ENCODE measurements around the gene MRPL37. TPM values are rescaled to one million over a fixed set of nuclear protein-coding genes. Genes with fewer than 3 reads are reported as not detected.

MRPL37 gene
- total and polyA plus RNA-seq, 5 donors from 2014 or later = 34.5 to 66.7 (median 64.6) TPM

DNA sequence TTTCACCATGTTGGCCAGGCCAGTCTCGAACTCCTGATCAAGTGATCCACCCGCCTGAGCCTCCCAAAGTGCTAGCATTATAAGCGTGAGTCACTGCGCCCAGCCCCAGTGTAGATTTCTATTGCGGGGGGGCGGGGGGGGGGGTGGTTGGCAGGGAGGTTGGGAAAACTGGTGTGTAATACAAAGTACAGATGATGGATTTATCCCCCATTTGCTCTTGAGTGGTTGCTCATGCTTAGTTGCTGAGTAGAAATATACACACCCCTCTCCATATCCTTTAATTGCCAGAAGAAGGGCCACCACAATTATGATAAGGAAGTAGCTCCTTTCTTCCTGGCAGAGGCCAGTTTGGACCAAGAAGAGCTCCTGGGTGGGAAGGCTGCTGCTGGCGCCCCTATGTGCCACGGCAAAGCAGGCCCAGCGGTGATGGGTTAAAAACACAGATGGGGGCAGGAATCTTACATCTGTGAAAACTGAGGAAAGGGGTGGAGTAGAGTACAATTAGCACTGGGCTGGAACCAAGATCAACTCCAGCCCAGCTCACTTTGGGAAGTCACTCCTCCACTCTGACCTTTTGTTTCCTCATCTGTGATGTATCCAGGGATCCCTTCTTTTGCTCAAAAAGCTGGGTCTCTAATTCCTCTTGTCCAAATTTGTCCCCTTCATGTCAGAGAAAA lies 55.2 kb downstream of the MRPL37 start:
- ATAC-seq (ENCODE audit: low read depth in 2 of 2) = no peak
- peaks cover 0 to 5% (median 2%) of the 10 kb centered on the region in 4 donors for H3K4me1 Mint-ChIP-seq
- H3K4me3 ChIP-seq (ENCODE audit: low read depth, low read length) = no peak overlapping the region
- no peaks in the 10 kb centered on the region for H3K36me3 ChIP-seq (ENCODE audit: control insufficient read depth, insufficient read depth, low read length)
- no peaks in the 10 kb centered on the region for H3K4me1 ChIP-seq (ENCODE audit: control insufficient read depth, insufficient read depth, low read length, poor library complexity, severe bottlenecking)
- H3K27ac ChIP-seq (ENCODE audit: insufficient read depth, low read length, poor library complexity, severe bottlenecking) = no peak overlapping the region
- peaks cover 12% of the 10 kb centered on the region for H3K36me3 Mint-ChIP-seq
- no peaks in the 10 kb centered on the region for H3K9me3 ChIP-seq (ENCODE audit: control insufficient read depth in 2 of 2, low read length in 2 of 2)
- no peaks in the 10 kb centered on the region for H3K27me3 ChIP-seq (ENCODE audit: control insufficient read depth, insufficient read depth, low read length)
- DNase-seq = no peak
- no peaks in the 10 kb centered on the region for H3K27me3 Mint-ChIP-seq
- H3K4me3 Mint-ChIP-seq = no peak overlapping the region
- H3K27ac Mint-ChIP-seq = no peak overlapping the region
- no peaks in the 10 kb centered on the region for H3K9me3 Mint-ChIP-seq

DNA sequence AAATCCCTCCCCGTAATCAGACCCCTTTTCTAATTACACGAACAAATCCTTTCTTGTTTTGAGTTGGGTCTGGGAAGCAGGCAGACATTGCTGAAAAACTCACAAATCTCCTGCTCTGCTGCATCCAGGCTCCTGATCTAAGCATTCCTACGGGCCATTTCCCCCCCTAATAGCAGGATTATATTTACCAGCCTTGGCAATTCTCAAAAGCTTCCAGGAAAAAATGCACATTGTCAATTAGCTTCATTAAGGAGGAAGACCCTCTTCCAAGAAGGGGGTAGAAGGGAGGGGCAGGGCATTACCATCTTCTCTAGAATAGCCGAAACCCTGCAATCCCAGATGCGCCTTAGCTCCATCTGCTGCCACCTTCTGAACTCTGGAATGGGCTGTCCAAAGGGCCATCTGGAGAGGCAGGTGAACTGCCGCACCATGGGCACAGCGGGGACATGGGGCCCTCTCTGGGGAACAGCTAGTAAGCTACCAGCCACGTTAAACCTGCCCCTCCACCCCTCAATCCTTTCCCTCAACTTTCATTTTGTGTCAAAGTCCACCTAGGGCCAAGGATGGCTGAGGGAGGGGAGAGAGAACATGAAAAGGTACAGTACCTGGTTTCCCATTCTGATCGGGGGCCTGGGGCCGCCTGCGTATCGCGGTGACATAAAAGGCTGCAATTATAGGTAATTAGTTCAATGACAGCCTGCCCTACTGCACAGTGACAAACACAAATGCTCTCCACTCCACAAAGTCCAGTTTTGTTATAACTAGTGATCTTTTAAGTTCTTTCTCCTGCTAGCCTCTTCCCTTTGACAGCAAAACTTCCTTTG lies 56.8 kb downstream of the MRPL37 start:
- DNase-seq = no peak
- Mint-ChIP-seq H3K4me3 (no peak overlapping the region), H3K4me1 (peaks cover 0 to 8% (median 5%) of the 10 kb centered on the region in 4 donors), H3K27ac (no peak overlapping the region), H3K9me3 (no peaks in the 10 kb centered on the region), H3K27me3 (no peaks in the 10 kb centered on the region), H3K36me3 (peaks cover 9% of the 10 kb centered on the region)
- Histone ChIP-seq H3K9me3 (ENCODE audit: control insufficient read depth in 2 of 2, low read length in 2 of 2) (no peaks in the 10 kb centered on the region), H3K4me3 (ENCODE audit: low read depth, low read length) (no peak overlapping the region), H3K4me1 (ENCODE audit: control insufficient read depth, insufficient read depth, low read length, poor library complexity, severe bottlenecking) (no peaks in the 10 kb centered on the region), H3K27me3 (ENCODE audit: control insufficient read depth, insufficient read depth, low read length) (no peaks in the 10 kb centered on the region), H3K27ac (ENCODE audit: insufficient read depth, low read length, poor library complexity, severe bottlenecking) (no peak overlapping the region), H3K36me3 (ENCODE audit: control insufficient read depth, insufficient read depth, low read length) (no peaks in the 10 kb centered on the region)
- no peak for ATAC-seq (ENCODE audit: low read depth in 2 of 2)

DNA sequence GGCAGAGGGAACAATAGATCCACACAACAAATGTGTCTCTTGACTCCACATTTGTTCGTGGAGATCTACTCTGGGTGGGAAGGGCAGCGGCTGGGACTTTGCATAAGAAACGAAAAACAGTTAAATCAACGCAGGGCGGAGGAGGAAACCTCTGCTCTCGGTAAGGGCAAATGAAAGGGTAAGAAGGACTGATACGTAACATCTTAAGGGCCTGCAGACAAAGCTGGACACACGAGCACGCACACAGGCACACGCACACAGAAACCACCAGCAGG lies 57.3 kb downstream of the MRPL37 start:
- no peaks in the 10 kb centered on the region for H3K36me3 ChIP-seq (ENCODE audit: control insufficient read depth, insufficient read depth, low read length)
- no peaks in the 10 kb centered on the region for H3K27me3 ChIP-seq (ENCODE audit: control insufficient read depth, insufficient read depth, low read length)
- Mint-ChIP-seq H3K27me3 (no peaks in the 10 kb centered on the region), H3K27ac (no peak overlapping the region), H3K4me1 (peaks cover 0 to 8% (median 5%) of the 10 kb centered on the region in 4 donors), H3K4me3 (no peak overlapping the region), H3K36me3 (peaks cover 9% of the 10 kb centered on the region), H3K9me3 (no peaks in the 10 kb centered on the region)
- ATAC-seq (ENCODE audit: low read depth in 2 of 2) (no peak), DNase-seq (no peak)
- H3K9me3 ChIP-seq (ENCODE audit: control insufficient read depth in 2 of 2, low read length in 2 of 2) = no peaks in the 10 kb centered on the region
- no peak overlapping the region for H3K4me3 ChIP-seq (ENCODE audit: low read depth, low read length)
- H3K4me1 ChIP-seq (ENCODE audit: control insufficient read depth, insufficient read depth, low read length, poor library complexity, severe bottlenecking) = no peaks in the 10 kb centered on the region
- no peak overlapping the region for H3K27ac ChIP-seq (ENCODE audit: insufficient read depth, low read length, poor library complexity, severe bottlenecking)

DNA sequence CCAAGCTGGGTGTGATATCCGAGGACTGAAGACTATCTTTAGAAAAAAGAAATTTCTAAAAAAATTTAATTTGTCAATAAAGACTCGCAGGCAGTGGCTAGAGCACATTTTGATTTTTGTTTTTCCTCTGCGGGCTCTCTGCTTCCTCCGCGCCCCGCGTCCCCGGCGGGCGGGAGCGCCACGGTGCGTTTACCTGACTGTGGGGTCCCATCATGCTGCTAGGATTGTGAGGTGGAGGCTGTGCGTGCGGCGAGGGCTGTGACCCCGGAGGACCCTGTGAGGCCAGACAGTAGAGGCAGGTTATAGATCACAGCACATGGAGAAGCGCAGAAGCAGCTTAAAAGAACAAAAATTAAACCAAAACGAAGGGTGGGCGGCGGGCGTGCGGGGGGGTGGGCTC lies 57.9 kb downstream of the MRPL37 start:
- H3K9me3 ChIP-seq (ENCODE audit: control insufficient read depth in 2 of 2, low read length in 2 of 2) = no peaks in the 10 kb centered on the region
- H3K27me3 ChIP-seq (ENCODE audit: control insufficient read depth, insufficient read depth, low read length) = no peaks in the 10 kb centered on the region
- no peak overlapping the region for H3K4me3 ChIP-seq (ENCODE audit: low read depth, low read length)
- H3K27ac ChIP-seq (ENCODE audit: insufficient read depth, low read length, poor library complexity, severe bottlenecking) = no peak overlapping the region
- H3K4me1 Mint-ChIP-seq = peaks cover 0 to 8% (median 5%) of the 10 kb centered on the region in 4 donors
- H3K36me3 ChIP-seq (ENCODE audit: control insufficient read depth, insufficient read depth, low read length) = no peaks in the 10 kb centered on the region
- peak overlapping the region in 1 of 3 donors; percentile 35 for H3K27ac Mint-ChIP-seq
- no peaks in the 10 kb centered on the region for H3K4me1 ChIP-seq (ENCODE audit: control insufficient read depth, insufficient read depth, low read length, poor library complexity, severe bottlenecking)
- DNase-seq = no peak
- no peaks in the 10 kb centered on the region for H3K27me3 Mint-ChIP-seq
- H3K36me3 Mint-ChIP-seq = peaks cover 9% of the 10 kb centered on the region
- H3K4me3 Mint-ChIP-seq = no peak overlapping the region
- no peaks in the 10 kb centered on the region for H3K9me3 Mint-ChIP-seq
- no peak for ATAC-seq (ENCODE audit: low read depth in 2 of 2)

DNA sequence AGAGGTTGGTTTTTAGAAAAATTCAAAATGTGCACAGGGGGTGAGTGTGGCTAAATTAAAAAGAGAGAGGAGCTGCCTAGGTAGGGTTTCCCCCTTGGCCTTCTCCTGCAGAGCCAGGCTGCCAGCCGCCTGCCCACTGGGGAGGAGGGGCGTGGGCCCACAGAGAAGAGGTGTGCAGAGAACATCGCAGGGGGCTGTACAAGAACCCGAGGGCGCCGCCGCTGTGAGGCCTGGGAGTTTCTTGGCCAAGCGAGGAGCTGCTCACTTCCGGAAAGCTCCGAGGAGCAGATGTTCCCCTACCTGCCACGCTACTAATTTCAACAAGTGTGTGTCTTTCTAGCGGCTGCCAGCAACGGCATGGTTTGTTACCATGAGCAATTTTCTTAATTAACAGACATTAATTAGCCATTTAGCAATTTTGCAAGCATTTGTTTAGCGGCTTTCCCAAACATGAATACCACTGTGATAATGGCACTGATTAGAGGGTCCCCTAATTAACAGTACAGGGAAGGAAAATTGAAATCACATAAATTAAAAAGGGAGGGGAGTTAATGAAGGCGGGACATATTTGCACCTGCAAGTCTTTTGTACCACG lies 59.7 kb downstream of the MRPL37 start:
- H3K9me3 Mint-ChIP-seq = peaks cover 0 to 1% (median 0%) of the 10 kb centered on the region in 7 donors

DNA sequence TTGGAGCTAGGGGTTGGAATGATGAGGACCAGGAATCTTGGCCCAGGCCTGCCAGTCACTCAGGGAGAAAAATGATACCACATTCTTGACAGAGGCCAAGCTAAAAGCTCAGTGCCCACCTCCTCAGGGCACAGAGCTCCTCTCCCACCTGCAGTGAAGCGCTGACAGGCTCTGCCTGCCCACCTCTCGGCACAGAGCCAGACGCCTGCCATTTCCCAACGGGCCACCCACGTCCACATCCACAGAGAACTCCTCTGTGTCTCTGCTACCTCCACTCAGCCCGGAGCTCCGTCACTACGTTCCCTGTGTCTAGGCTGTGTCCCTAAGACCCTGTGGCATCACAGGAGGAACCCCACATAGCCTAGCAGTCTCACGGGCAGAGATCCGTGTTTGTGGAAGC lies 60.8 kb downstream of the MRPL37 start:
- peak overlapping the region in 1 of 3 donors; percentile 60 for H3K27ac Mint-ChIP-seq

More for the DNA sequence above, 59.7 kb downstream of the MRPL37 start:
- peaks cover 9% of the 10 kb centered on the region for H3K36me3 Mint-ChIP-seq
- Histone ChIP-seq H3K9me3 (ENCODE audit: control insufficient read depth in 2 of 2, low read length in 2 of 2) (no peaks in the 10 kb centered on the region), H3K36me3 (ENCODE audit: control insufficient read depth, insufficient read depth, low read length) (no peaks in the 10 kb centered on the region), H3K4me1 (ENCODE audit: control insufficient read depth, insufficient read depth, low read length, poor library complexity, severe bottlenecking) (no peaks in the 10 kb centered on the region), H3K27ac (ENCODE audit: insufficient read depth, low read length, poor library complexity, severe bottlenecking) (no peak overlapping the region), H3K4me3 (ENCODE audit: low read depth, low read length) (no peak overlapping the region), H3K27me3 (ENCODE audit: control insufficient read depth, insufficient read depth, low read length) (no peaks in the 10 kb centered on the region)
- DNase-seq (no peak), ATAC-seq (ENCODE audit: low read depth in 2 of 2) (no peak)
- H3K4me3 Mint-ChIP-seq = peak overlapping the region in 1 of 4 donors; percentile 74
- peak overlapping the region in 1 of 3 donors; percentile 9 for H3K27ac Mint-ChIP-seq
- H3K4me1 Mint-ChIP-seq = peaks cover 0 to 10% (median 9%) of the 10 kb centered on the region in 4 donors
- no peaks in the 10 kb centered on the region for H3K27me3 Mint-ChIP-seq

DNA sequence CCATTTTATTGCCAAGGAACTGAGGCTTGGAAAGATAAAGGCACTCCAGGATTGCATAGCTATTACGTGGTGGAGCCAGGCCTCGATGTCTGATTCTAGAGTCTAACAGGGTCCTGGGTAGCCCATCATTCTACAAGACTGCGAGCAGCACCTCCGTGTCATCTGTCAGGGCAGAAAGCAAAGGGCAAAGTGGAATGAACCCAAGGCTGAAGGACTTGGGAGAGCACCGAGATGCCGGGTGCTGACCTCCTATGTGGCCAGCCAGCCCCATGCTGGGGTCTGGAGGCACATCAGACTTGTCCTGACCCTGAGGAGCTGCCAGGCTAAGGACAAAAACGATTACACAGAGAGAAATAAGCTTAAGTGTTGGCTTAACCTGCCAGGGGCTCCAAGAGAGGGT lies 62.3 kb downstream of the MRPL37 start:
- Mint-ChIP-seq H3K36me3 (peaks cover 5% of the 10 kb centered on the region), H3K9me3 (peaks cover 0 to 1% (median 0%) of the 10 kb centered on the region in 7 donors), H3K27me3 (no peaks in the 10 kb centered on the region), H3K4me1 (peaks cover 0 to 16% (median 7%) of the 10 kb centered on the region in 4 donors), H3K4me3 (no peak overlapping the region), H3K27ac (no peak overlapping the region)
- ATAC-seq (ENCODE audit: low read depth in 2 of 2) = no peak
- Histone ChIP-seq H3K9me3 (ENCODE audit: control insufficient read depth in 2 of 2, low read length in 2 of 2) (no peaks in the 10 kb centered on the region), H3K4me3 (ENCODE audit: low read depth, low read length) (no peak overlapping the region), H3K27me3 (ENCODE audit: control insufficient read depth, insufficient read depth, low read length) (no peaks in the 10 kb centered on the region), H3K36me3 (ENCODE audit: control insufficient read depth, insufficient read depth, low read length) (no peaks in the 10 kb centered on the region), H3K4me1 (ENCODE audit: control insufficient read depth, insufficient read depth, low read length, poor library complexity, severe bottlenecking) (no peaks in the 10 kb centered on the region), H3K27ac (ENCODE audit: insufficient read depth, low read length, poor library complexity, severe bottlenecking) (no peak overlapping the region)
- DNase-seq = no peak

More for the DNA sequence above, 60.8 kb downstream of the MRPL37 start:
- DNase-seq (no peak), ATAC-seq (ENCODE audit: low read depth in 2 of 2) (no peak)
- H3K27me3 ChIP-seq (ENCODE audit: control insufficient read depth, insufficient read depth, low read length) = no peaks in the 10 kb centered on the region
- no peaks in the 10 kb centered on the region for H3K27me3 Mint-ChIP-seq
- no peak overlapping the region for H3K4me3 ChIP-seq (ENCODE audit: low read depth, low read length)
- H3K9me3 ChIP-seq (ENCODE audit: control insufficient read depth in 2 of 2, low read length in 2 of 2) = no peaks in the 10 kb centered on the region
- peaks cover 0 to 1% (median 0%) of the 10 kb centered on the region in 7 donors for H3K9me3 Mint-ChIP-seq
- no peak overlapping the region for H3K4me3 Mint-ChIP-seq
- H3K36me3 Mint-ChIP-seq = peaks cover 9% of the 10 kb centered on the region
- no peaks in the 10 kb centered on the region for H3K4me1 ChIP-seq (ENCODE audit: control insufficient read depth, insufficient read depth, low read length, poor library complexity, severe bottlenecking)
- no peaks in the 10 kb centered on the region for H3K36me3 ChIP-seq (ENCODE audit: control insufficient read depth, insufficient read depth, low read length)
- H3K27ac ChIP-seq (ENCODE audit: insufficient read depth, low read length, poor library complexity, severe bottlenecking) = no peak overlapping the region
- peaks cover 0 to 16% (median 9%) of the 10 kb centered on the region in 4 donors for H3K4me1 Mint-ChIP-seq

Data from CD4-positive, CD25-positive, alpha-beta regulatory T cell (primary cell).